SK-N-SH treated with all-trans-retinoic acid at 6 μM for 48 hours (cell line): ENCODE measurements around the gene SUPT3H.

Experiments
- ATAC-seq: fragments of 200-7000 bp; cut with Tn5 transposase; 3 replicates; pipeline ENCODE4 v1.9.1; 2020; ENCODE audit warnings: mild to moderate bottlenecking, moderate library complexity
- ARNTL ChIP-seq: fragments of 450-650 bp; formaldehyde crosslinking; IDR thresholded peaks from 2 replicates; pipeline ENCODE4 v1.5.0; 2020; ENCODE audit warnings: low read depth, mild to moderate bottlenecking, moderate library complexity, borderline replicate concordance
- CSDC2 ChIP-seq: fragments of 250-450 bp; sonication (Bioruptor Pico); IDR thresholded peaks from 2 replicates; pipeline ENCODE4 v1.5.0; 2020; ENCODE audit warnings: mild to moderate bottlenecking, moderate library complexity
- ESRRG ChIP-seq: fragments of 250-450 bp; sonication (Bioruptor Pico); IDR thresholded peaks from 2 replicates; pipeline ENCODE4 v1.6.1; 2021; ENCODE audit warnings: mild to moderate bottlenecking
- GLIS3 ChIP-seq: fragments of 250-450 bp; sonication (Bioruptor Pico); IDR thresholded peaks from 2 replicates; pipeline ENCODE4 v1.5.0; 2020; ENCODE audit warnings: mild to moderate bottlenecking, moderate library complexity
- ISL1 ChIP-seq: fragments of 250-450 bp; sonication (Bioruptor Pico); IDR thresholded peaks from 2 replicates; pipeline ENCODE4 v2.1.2; 2022; ENCODE audit warnings: mild to moderate bottlenecking, moderate library complexity
- OSR1 ChIP-seq: fragments of 250-450 bp; sonication (Bioruptor Pico); IDR thresholded peaks from 2 replicates; pipeline ENCODE4 v1.8.0; 2022; ENCODE audit warnings: moderate library complexity, mild to moderate bottlenecking, inconsistent platforms
- PPARA ChIP-seq: fragments of 250-450 bp; sonication (Bioruptor Pico); IDR thresholded peaks from 2 replicates; pipeline ENCODE4 v1.5.0; 2020; ENCODE audit warnings: mild to moderate bottlenecking, borderline replicate concordance
- RARB ChIP-seq: fragments of 250-450 bp; sonication (Bioruptor Pico); IDR thresholded peaks from 2 replicates; pipeline ENCODE4 v1.8.0; 2021; ENCODE audit warnings: mild to moderate bottlenecking, moderate library complexity
- SNAI2 ChIP-seq: fragments of 250-450 bp; sonication (Bioruptor Pico); IDR thresholded peaks from 2 replicates; pipeline ENCODE4 v1.5.0; 2020; ENCODE audit warnings: mild to moderate bottlenecking, moderate library complexity
- ZC3H10 ChIP-seq: fragments of 250-450 bp; sonication (Bioruptor Pico); IDR thresholded peaks from 2 replicates; pipeline ENCODE4 v1.5.1; 2021; ENCODE audit warnings: mild to moderate bottlenecking, moderate library complexity
- ZFP3 ChIP-seq: fragments of 250-450 bp; sonication (Bioruptor Pico); IDR thresholded peaks from 2 replicates; pipeline ENCODE4 v1.5.0; 2020; ENCODE audit warnings: mild to moderate bottlenecking, moderate library complexity
- ZFP30 ChIP-seq: fragments of 450-650 bp; formaldehyde crosslinking; IDR thresholded peaks from 2 replicates; pipeline ENCODE4 v1.5.0; 2022; ENCODE audit warnings: mild to moderate bottlenecking, moderate library complexity
- ZNF565 ChIP-seq: fragments of 450-650 bp; formaldehyde crosslinking; conservative IDR thresholded peaks from 2 replicates; pipeline ENCODE4 v1.5.0; 2020; ENCODE audit warnings: low read depth, mild to moderate bottlenecking, moderate library complexity
- TF ChIP-seq, protein P1 (sequence below): fragments of 250-450 bp; sonication (Bioruptor Pico); IDR thresholded peaks from 2 replicates; pipeline ENCODE4 v1.8.0; 2020; ENCODE audit warnings: mild to moderate bottlenecking, moderate library complexity, borderline replicate concordance
- TF ChIP-seq, protein P2 (sequence below): fragments of 250-450 bp; sonication (Bioruptor Pico); IDR thresholded peaks from 2 replicates; pipeline ENCODE4 v1.5.1; 2020; ENCODE audit warnings: low read depth, mild to moderate bottlenecking, moderate library complexity
- TF ChIP-seq, protein P3 (sequence below): fragments of 250-450 bp; sonication (Bioruptor Pico); IDR thresholded peaks from 2 replicates; pipeline ENCODE4 v1.5.1; 2021; ENCODE audit warnings: mild to moderate bottlenecking, moderate library complexity

SUPT3H gene

DNA sequence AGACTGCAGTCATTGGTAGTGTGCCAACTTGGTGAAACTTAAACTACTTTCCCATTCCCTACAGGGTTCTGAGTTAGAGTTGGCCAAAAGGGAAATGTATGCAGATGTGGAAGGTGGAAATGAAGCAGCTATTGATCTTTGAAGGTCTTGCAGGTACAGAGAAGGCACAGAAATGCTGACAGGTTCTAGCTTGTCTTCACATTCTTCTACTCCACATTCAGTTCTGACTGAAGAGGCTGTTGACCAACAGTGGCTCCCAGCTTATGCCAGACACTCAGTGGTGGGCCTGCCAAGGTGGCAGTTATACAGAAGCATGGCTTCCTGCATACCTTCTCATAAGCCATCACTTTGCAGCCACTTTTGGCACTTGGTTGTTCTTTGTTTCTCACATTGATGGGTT lies 566.3 kb downstream of the SUPT3H start (continued):
- TF ChIP-seq, protein P1, sequence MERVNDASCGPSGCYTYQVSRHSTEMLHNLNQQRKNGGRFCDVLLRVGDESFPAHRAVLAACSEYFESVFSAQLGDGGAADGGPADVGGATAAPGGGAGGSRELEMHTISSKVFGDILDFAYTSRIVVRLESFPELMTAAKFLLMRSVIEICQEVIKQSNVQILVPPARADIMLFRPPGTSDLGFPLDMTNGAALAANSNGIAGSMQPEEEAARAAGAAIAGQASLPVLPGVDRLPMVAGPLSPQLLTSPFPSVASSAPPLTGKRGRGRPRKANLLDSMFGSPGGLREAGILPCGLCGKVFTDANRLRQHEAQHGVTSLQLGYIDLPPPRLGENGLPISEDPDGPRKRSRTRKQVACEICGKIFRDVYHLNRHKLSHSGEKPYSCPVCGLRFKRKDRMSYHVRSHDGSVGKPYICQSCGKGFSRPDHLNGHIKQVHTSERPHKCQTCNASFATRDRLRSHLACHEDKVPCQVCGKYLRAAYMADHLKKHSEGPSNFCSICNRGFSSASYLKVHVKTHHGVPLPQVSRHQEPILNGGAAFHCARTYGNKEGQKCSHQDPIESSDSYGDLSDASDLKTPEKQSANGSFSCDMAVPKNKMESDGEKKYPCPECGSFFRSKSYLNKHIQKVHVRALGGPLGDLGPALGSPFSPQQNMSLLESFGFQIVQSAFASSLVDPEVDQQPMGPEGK (CRISPR knock-in tag), result no peak
- TF ChIP-seq ZNF565 (no peak), RARB (CRISPR knock-in tag) (no peak), GLIS3 (CRISPR knock-in tag) (no peak)

DNA sequence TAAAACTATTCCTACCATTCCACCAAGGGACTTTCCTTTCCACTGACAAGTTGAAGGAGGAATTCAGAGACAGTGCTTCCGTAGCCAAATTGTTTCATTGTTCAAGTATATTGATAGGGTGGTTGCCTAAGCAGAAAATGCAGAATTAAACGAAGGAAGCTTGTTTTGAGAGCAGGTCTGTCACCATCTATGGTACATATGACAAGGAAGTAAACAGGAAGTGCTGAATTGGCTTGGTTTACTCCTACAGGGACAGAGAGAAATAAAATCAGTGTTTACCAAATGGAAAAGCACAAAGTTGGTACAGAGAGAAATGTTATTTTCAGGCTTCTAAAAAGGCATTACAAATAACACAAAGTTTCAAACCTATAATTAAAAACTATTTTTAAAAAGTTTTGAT lies 568.5 kb downstream of the SUPT3H start:
- TF ChIP-seq ARNTL (CRISPR knock-in tag) (no peak), GLIS3 (CRISPR knock-in tag) (no peak), SNAI2 (CRISPR knock-in tag) (no peak), ZFP3 (no peak), ZFP30 (CRISPR knock-in tag) (no peak), PPARA (CRISPR knock-in tag) (no peak), CSDC2 (CRISPR knock-in tag) (no peak), ISL1 (CRISPR knock-in tag) (no peak), ZC3H10 (no peak)
- TF ChIP-seq, protein P1 (CRISPR knock-in tag), result no peak

DNA sequence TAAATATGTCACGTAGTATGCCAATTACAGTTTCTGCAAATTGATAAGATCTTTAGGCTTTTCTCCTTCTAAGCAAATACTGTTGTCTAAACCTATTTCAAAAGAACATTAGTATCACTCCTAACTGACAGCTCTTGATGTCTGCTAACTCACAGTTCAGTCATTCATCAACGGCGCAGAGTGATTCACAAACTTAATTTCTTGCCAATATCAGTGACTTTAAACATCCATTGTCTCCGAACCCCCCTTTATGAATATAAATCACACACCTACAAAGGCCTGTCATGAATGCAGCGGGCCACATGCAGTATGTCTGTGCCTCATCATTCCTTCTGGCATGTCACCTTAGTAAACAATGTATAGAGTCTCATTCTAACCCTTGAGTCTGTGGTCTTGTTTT lies 569.6 kb downstream of the SUPT3H start:
- peak; percentile 11; the same call in 1 of the 2 replicates for TF ChIP-seq ISL1 (CRISPR knock-in tag)
- TF ChIP-seq, protein P1 (CRISPR knock-in tag), result no peak
- ATAC-seq, result no peak

More for the DNA sequence above, 568.5 kb downstream of the SUPT3H start:
- ATAC-seq, result no peak

DNA sequence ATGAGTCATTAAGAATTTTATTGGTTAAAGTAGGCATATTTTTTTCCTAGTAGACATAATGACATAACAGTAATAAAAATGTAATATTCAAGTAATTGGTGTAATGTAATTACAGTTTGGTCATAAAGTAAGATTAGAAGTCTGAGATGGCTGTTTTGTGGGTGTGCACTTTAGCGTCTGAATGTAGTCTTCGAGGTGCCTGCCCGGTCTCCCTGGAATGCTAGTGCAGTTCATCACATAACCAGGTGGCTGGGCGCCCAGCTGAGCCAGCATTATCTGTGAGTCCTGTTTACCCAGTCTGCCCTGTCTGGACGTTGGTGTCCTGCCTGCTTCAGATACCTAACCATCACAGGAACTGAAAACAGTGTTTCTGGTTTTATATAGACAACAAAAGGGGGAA lies 571.1 kb downstream of the SUPT3H start:
- TF ChIP-seq, protein P2, sequence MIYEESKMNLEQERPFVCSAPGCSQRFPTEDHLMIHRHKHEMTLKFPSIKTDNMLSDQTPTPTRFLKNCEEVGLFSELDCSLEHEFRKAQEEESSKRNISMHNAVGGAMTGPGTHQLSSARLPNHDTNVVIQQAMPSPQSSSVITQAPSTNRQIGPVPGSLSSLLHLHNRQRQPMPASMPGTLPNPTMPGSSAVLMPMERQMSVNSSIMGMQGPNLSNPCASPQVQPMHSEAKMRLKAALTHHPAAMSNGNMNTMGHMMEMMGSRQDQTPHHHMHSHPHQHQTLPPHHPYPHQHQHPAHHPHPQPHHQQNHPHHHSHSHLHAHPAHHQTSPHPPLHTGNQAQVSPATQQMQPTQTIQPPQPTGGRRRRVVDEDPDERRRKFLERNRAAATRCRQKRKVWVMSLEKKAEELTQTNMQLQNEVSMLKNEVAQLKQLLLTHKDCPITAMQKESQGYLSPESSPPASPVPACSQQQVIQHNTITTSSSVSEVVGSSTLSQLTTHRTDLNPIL (CRISPR knock-in tag), result peak; percentile 65; the same call in 1 of the 2 replicates
- TF ChIP-seq ARNTL (CRISPR knock-in tag) (no peak), ESRRG (CRISPR knock-in tag) (no peak), ZFP3 (peak; percentile 57), SNAI2 (CRISPR knock-in tag) (no peak), ISL1 (CRISPR knock-in tag) (peak; percentile 89), OSR1 (CRISPR knock-in tag) (no peak), CSDC2 (CRISPR knock-in tag) (0 out of 2 replicates have a peak, but pooled peaks have one; percentile 57)
- TF ChIP-seq, protein P3, sequence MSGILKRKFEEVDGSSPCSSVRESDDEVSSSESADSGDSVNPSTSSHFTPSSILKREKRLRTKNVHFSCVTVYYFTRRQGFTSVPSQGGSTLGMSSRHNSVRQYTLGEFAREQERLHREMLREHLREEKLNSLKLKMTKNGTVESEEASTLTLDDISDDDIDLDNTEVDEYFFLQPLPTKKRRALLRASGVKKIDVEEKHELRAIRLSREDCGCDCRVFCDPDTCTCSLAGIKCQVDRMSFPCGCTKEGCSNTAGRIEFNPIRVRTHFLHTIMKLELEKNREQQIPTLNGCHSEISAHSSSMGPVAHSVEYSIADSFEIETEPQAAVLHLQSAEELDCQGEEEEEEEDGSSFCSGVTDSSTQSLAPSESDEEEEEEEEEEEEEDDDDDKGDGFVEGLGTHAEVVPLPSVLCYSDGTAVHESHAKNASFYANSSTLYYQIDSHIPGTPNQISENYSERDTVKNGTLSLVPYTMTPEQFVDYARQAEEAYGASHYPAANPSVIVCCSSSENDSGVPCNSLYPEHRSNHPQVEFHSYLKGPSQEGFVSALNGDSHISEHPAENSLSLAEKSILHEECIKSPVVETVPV (CRISPR knock-in tag), result no peak
- TF ChIP-seq, all 23 proteins: peak for 4
- ATAC-seq, result peak; percentile 74

DNA sequence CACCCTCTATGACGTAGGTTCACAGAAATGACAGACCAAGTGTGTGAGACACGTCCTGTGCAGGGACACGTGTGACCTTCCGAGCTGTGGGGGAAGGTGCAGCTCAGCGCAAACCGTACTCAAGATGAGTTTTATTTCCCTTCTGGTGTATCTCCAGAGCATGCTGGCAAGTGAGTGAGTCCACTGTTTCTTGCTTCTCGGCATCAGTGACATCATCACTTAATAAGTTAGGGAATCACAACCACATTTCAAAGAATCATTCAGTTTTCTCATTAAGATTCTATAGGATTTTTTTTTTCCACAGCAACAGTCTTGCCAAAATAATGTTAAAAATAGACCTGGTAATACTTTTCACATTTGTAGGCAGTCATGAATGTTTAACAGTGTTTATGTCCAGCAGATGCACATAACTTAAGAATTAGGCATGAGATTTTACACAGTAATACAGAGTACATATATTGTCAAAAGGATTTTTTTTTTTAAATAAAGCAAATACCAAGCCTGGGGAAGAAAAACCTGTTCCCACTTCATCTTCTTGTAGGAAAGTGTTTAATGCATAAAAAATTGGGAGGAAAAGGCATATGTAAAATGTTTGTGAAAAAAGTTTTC lies 572.4 kb downstream of the SUPT3H start:
- peak; percentile 78 for ATAC-seq
- no peak for TF ChIP-seq CSDC2 (CRISPR knock-in tag)
- peak; percentile 40; the same call in 1 of the 2 replicates for TF ChIP-seq ISL1 (CRISPR knock-in tag)
- TF ChIP-seq, protein P1 (CRISPR knock-in tag), result no peak
- TF ChIP-seq, all 23 proteins: peak for 1
